ENCODE measurements around the gene GM2A.
"Not testable (repeated sequence)": the region's sequence is repeated elsewhere in the genome, so short reads cannot be mapped to it uniquely, and the experiment has no call there.

Gene GM2A

DNA sequence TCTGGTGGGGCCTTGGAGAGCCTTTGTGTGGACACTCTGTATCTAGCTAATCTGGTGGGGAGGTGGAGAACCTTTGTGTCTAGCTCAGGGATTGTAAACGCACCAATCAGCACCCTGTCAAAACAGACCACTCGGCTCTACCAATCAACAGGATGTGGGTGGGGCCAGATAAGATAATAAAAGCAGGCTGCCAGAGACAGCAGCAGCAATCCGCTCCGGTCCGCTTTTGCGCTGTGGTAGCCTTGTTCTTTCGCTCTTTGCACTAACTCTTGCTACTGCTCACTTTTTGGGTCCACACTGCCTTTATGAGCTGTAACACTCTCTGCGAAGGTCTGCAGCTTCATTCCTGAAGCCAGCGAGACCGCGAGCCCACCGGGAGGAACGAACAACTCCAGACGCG, 56.8 kb downstream of the GM2A start:
- not testable (repeated sequence) for H3K79me2 ChIP-seq (ENCODE audit: control insufficient read depth, insufficient read depth, low read length, unreplicated experiment)

GRCh38 chr5:151310932-151311331, 57.9 kb downstream of the GM2A start:
- Histone ChIP-seq H3K27ac (ENCODE audit: low read depth, low read length) (no peak overlapping the region), H3K27me3 (ENCODE audit: insufficient read depth, low read length) (peaks cover 57% of the 10 kb centered on the region), H3K36me3 (ENCODE audit: insufficient read depth, low read length) (no peaks in the 10 kb centered on the region), H3K4me1 (ENCODE audit: control insufficient read depth, insufficient read depth, low read length, unreplicated experiment) (no peaks in the 10 kb centered on the region), H2AFZ (ENCODE audit: low read length, unreplicated experiment) (no peak overlapping the region), H3K4me3 (ENCODE audit: low read depth, low read length) (no peak overlapping the region), H3K79me2 (ENCODE audit: control insufficient read depth, insufficient read depth, low read length, unreplicated experiment) (no peaks in the 10 kb centered on the region)

More for the DNA sequence above, 56.8 kb downstream of the GM2A start:
- H3K27ac ChIP-seq (ENCODE audit: low read depth, low read length); H3K4me1 ChIP-seq (ENCODE audit: control insufficient read depth, insufficient read depth, low read length, unreplicated experiment); H2AFZ ChIP-seq (ENCODE audit: low read length, unreplicated experiment); H3K4me3 ChIP-seq (ENCODE audit: low read depth, low read length); H3K36me3 ChIP-seq (ENCODE audit: insufficient read depth, low read length): not testable (repeated sequence)
- H3K27me3 ChIP-seq (ENCODE audit: insufficient read depth, low read length): peaks cover 58% of the 10 kb centered on the region

DNA sequence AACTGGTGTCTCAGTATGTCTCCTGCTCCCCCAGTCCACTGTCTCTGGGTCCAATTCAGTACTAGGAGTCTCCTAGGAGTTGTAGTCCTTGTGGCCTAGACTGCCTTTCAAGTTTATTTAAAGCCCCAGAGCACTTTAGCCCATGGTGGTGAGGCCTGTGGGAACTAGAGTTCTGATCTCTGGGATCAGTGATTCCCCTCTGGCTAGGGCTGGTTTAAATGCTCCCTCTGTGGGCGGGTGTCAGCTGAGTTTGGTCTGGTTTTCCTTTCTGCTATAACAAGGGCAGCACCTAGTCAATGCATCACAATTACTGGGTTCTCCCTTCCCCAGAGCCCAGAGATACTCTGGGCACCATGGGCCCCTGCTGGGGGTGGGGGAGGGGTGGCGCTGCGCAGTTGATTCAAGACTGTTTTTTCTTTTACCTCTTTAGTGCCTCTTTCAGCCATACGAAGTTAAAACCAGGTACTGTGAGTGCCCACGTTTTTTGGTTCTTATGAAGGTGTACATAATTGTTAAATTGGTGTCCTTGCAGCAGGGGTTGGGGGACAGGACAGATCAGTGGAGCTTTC, 59.9 kb downstream of the GM2A start:
- no peaks in the 10 kb centered on the region for H3K36me3 ChIP-seq (ENCODE audit: insufficient read depth, low read length)
- H3K27ac ChIP-seq (ENCODE audit: low read depth, low read length): no peak overlapping the region
- H3K27me3 ChIP-seq (ENCODE audit: insufficient read depth, low read length): peaks cover 41% of the 10 kb centered on the region
- no peaks in the 10 kb centered on the region for H3K4me1 ChIP-seq (ENCODE audit: control insufficient read depth, insufficient read depth, low read length, unreplicated experiment)
- H3K4me3 ChIP-seq (ENCODE audit: low read depth, low read length): no peak overlapping the region
- H2AFZ ChIP-seq (ENCODE audit: low read length, unreplicated experiment): no peak overlapping the region
- no peaks in the 10 kb centered on the region for H3K79me2 ChIP-seq (ENCODE audit: control insufficient read depth, insufficient read depth, low read length, unreplicated experiment)

GRCh38 chr5:151313357-151313756, 60.4 kb downstream of the GM2A start:
- Histone ChIP-seq H3K27me3 (ENCODE audit: insufficient read depth, low read length) (peaks cover 36% of the 10 kb centered on the region), H3K27ac (ENCODE audit: low read depth, low read length) (no peak overlapping the region), H3K4me1 (ENCODE audit: control insufficient read depth, insufficient read depth, low read length, unreplicated experiment) (no peaks in the 10 kb centered on the region), H3K4me3 (ENCODE audit: low read depth, low read length) (no peak overlapping the region), H3K79me2 (ENCODE audit: control insufficient read depth, insufficient read depth, low read length, unreplicated experiment) (no peaks in the 10 kb centered on the region), H3K36me3 (ENCODE audit: insufficient read depth, low read length) (no peaks in the 10 kb centered on the region), H2AFZ (ENCODE audit: low read length, unreplicated experiment) (no peak overlapping the region)

- H3K4me3 ChIP-seq (ENCODE audit: low read depth, low read length): no peak overlapping the region
- H3K4me1 ChIP-seq (ENCODE audit: control insufficient read depth, insufficient read depth, low read length, unreplicated experiment): no peaks in the 10 kb centered on the region
Observed at GRCh38 chr5:151315998-151316597, 63.1 kb downstream of the GM2A start.

GRCh38 chr5:151317871-151318270, 64.9 kb downstream of the GM2A start:
- Histone ChIP-seq H3K27me3 (ENCODE audit: insufficient read depth, low read length) (peaks cover 28% of the 10 kb centered on the region), H3K4me3 (ENCODE audit: low read depth, low read length) (no peak overlapping the region), H3K27ac (ENCODE audit: low read depth, low read length) (no peak overlapping the region), H2AFZ (ENCODE audit: low read length, unreplicated experiment) (no peak overlapping the region), H3K36me3 (ENCODE audit: insufficient read depth, low read length) (no peaks in the 10 kb centered on the region), H3K4me1 (ENCODE audit: control insufficient read depth, insufficient read depth, low read length, unreplicated experiment) (no peaks in the 10 kb centered on the region), H3K79me2 (ENCODE audit: control insufficient read depth, insufficient read depth, low read length, unreplicated experiment) (no peaks in the 10 kb centered on the region)

More at GRCh38 chr5:151315998-151316597, 63.1 kb downstream of the GM2A start:
- Histone ChIP-seq H3K36me3 (ENCODE audit: insufficient read depth, low read length) (no peaks in the 10 kb centered on the region), H3K27me3 (ENCODE audit: insufficient read depth, low read length) (peaks cover 29% of the 10 kb centered on the region), H2AFZ (ENCODE audit: low read length, unreplicated experiment) (no peak overlapping the region), H3K27ac (ENCODE audit: low read depth, low read length) (no peak overlapping the region), H3K79me2 (ENCODE audit: control insufficient read depth, insufficient read depth, low read length, unreplicated experiment) (no peaks in the 10 kb centered on the region)

GRCh38 chr5:151318850-151319732, 66.1 kb downstream of the GM2A start:
- no peak overlapping the region for H3K4me3 ChIP-seq (ENCODE audit: low read depth, low read length)
- no peaks in the 10 kb centered on the region for H3K79me2 ChIP-seq (ENCODE audit: control insufficient read depth, insufficient read depth, low read length, unreplicated experiment)
- H3K36me3 ChIP-seq (ENCODE audit: insufficient read depth, low read length): no peaks in the 10 kb centered on the region
- no peak overlapping the region for H3K27ac ChIP-seq (ENCODE audit: low read depth, low read length)
- no peak overlapping the region for H2AFZ ChIP-seq (ENCODE audit: low read length, unreplicated experiment)
- H3K27me3 ChIP-seq (ENCODE audit: insufficient read depth, low read length): peaks cover 21% of the 10 kb centered on the region
- no peaks in the 10 kb centered on the region for H3K4me1 ChIP-seq (ENCODE audit: control insufficient read depth, insufficient read depth, low read length, unreplicated experiment)
